Measurements from ENCODE around the gene KRT3.
"Not testable (repeated sequence)": the region's sequence is repeated elsewhere in the genome, so short reads cannot be mapped to it uniquely, and the experiment has no call there.

The KRT3 gene

DNA sequence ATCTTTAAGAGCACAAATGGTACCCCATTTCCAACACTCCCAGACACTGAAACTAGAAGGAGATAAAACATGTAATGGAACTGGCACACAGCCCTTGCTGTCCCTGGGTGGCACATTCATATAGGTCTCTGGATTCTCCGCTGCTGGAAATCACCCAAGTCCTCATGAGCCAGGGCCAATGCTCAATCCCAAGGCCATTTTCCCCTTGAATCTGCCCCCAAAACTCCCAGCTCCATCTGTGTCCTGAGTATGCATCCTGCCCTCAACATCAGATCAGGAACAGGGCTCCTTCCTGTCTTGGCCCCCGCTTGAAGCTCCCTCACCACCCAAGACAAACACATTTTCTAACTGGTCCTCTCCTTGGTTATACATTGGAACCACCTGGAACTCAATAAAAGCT, 43.4 kb downstream of the KRT3 start:
- no peak for ATAC-seq
- no peak for TF ChIP-seq TSHZ2 (CRISPR knock-in tag; IDR thresholded peaks at IDR 0.05)
- no peak for TF ChIP-seq ESRRG (CRISPR knock-in tag; IDR thresholded peaks at IDR 0.05)
- TF ChIP-seq, protein P1, sequence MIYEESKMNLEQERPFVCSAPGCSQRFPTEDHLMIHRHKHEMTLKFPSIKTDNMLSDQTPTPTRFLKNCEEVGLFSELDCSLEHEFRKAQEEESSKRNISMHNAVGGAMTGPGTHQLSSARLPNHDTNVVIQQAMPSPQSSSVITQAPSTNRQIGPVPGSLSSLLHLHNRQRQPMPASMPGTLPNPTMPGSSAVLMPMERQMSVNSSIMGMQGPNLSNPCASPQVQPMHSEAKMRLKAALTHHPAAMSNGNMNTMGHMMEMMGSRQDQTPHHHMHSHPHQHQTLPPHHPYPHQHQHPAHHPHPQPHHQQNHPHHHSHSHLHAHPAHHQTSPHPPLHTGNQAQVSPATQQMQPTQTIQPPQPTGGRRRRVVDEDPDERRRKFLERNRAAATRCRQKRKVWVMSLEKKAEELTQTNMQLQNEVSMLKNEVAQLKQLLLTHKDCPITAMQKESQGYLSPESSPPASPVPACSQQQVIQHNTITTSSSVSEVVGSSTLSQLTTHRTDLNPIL (CRISPR knock-in tag; IDR thresholded peaks at IDR 0.05; ENCODE audit: low read depth), result no peak
- TF ChIP-seq ZNF565 (CRISPR knock-in tag; conservative IDR thresholded peaks at IDR 0.05; ENCODE audit: low read depth), result no peak
- no peak for TF ChIP-seq ISL1 (CRISPR knock-in tag; IDR thresholded peaks at IDR 0.05)
- TF ChIP-seq ZNF8 (CRISPR knock-in tag; IDR thresholded peaks at IDR 0.05), result no peak
- TF ChIP-seq, protein P2, sequence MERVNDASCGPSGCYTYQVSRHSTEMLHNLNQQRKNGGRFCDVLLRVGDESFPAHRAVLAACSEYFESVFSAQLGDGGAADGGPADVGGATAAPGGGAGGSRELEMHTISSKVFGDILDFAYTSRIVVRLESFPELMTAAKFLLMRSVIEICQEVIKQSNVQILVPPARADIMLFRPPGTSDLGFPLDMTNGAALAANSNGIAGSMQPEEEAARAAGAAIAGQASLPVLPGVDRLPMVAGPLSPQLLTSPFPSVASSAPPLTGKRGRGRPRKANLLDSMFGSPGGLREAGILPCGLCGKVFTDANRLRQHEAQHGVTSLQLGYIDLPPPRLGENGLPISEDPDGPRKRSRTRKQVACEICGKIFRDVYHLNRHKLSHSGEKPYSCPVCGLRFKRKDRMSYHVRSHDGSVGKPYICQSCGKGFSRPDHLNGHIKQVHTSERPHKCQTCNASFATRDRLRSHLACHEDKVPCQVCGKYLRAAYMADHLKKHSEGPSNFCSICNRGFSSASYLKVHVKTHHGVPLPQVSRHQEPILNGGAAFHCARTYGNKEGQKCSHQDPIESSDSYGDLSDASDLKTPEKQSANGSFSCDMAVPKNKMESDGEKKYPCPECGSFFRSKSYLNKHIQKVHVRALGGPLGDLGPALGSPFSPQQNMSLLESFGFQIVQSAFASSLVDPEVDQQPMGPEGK (CRISPR knock-in tag; IDR thresholded peaks at IDR 0.05; ENCODE audit: borderline replicate concordance), result no peak
- TF ChIP-seq RARB (CRISPR knock-in tag; IDR thresholded peaks at IDR 0.05), result no peak
- TF ChIP-seq OSR1 (CRISPR knock-in tag; IDR thresholded peaks at IDR 0.05), result no peak
- TF ChIP-seq GLIS3 (CRISPR knock-in tag; IDR thresholded peaks at IDR 0.05), result no peak
- no peak for TF ChIP-seq CSRNP3 (CRISPR knock-in tag; IDR thresholded peaks at IDR 0.05)
- TF ChIP-seq PPARA (CRISPR knock-in tag; IDR thresholded peaks at IDR 0.05; ENCODE audit: borderline replicate concordance), result no peak

- no peak for ATAC-seq
- TF ChIP-seq ZFP3 (CRISPR knock-in tag; IDR thresholded peaks at IDR 0.05) (no peak), ESRRG (CRISPR knock-in tag; IDR thresholded peaks at IDR 0.05) (no peak), CSDC2 (CRISPR knock-in tag; IDR thresholded peaks at IDR 0.05) (no peak), TCF4 (CRISPR knock-in tag; IDR thresholded peaks at IDR 0.05; ENCODE audit: borderline replicate concordance) (no peak), ZNF565 (CRISPR knock-in tag; conservative IDR thresholded peaks at IDR 0.05; ENCODE audit: low read depth) (no peak), ZNF8 (CRISPR knock-in tag; IDR thresholded peaks at IDR 0.05) (no peak), BACH2 (CRISPR knock-in tag; IDR thresholded peaks at IDR 0.05; ENCODE audit: borderline replicate concordance) (no peak), ISL1 (CRISPR knock-in tag; IDR thresholded peaks at IDR 0.05) (no peak), PPARA (CRISPR knock-in tag; IDR thresholded peaks at IDR 0.05; ENCODE audit: borderline replicate concordance) (no peak), GLIS3 (CRISPR knock-in tag; IDR thresholded peaks at IDR 0.05) (no peak), TOX (CRISPR knock-in tag; IDR thresholded peaks at IDR 0.05; ENCODE audit: borderline replicate concordance) (no peak), ZFP30 (CRISPR knock-in tag; IDR thresholded peaks at IDR 0.05) (no peak), ARNTL (CRISPR knock-in tag; IDR thresholded peaks at IDR 0.05; ENCODE audit: borderline replicate concordance, low read depth) (no peak), ZNF70 (CRISPR knock-in tag; IDR thresholded peaks at IDR 0.05) (no peak)
- TF ChIP-seq, protein P1 (CRISPR knock-in tag; IDR thresholded peaks at IDR 0.05; ENCODE audit: low read depth), result no peak
Observed at GRCh38 chr12:52751795-52752194, 44.1 kb downstream of the KRT3 start.

DNA sequence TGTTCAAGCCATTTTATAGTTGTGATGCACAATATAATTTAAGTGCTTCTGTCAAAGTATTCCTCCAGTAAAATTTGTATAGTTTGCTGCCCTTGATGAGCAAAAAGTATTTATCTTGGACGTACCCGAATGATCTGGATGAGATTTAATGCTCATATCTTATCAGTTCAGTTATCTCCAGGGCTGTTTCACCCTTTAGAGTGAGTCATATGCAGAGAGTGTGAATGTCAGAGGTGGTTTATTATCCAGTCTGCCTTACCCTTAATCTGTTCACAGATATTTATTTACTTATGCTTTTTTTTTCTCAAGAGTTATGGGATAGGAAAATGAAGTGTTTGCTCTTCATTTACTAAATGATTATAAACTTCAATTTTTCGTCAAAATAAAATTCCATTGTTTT, 45.4 kb downstream of the KRT3 start:
- TF ChIP-seq ZNF8 (CRISPR knock-in tag; IDR thresholded peaks at IDR 0.05), result 0 out of 2 replicates have a peak, but pooled peaks have one; percentile 16
- not testable (repeated sequence) for ATAC-seq

DNA sequence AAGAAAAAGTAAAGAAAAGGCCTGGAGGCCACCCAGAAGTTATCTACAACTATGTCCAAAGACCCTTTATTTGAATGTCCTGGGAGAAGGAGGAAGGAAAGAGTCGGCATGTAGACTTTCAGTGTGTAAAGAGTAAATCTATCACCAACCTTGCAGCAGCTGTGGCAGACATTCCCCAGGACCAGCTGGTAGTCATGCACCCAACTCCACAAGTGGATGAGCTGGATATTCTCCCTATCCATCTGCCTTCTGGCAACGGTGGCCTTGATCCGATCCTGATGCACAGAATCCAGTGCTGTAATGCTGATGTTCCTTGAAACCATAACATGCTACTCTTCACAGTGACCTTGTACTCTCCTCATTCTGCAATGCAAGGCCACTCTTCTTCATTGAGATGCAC, 46.1 kb downstream of the KRT3 start:
- no peak for ATAC-seq
- TF ChIP-seq SNAI2 (CRISPR knock-in tag; IDR thresholded peaks at IDR 0.05) (no peak), ZFP3 (CRISPR knock-in tag; IDR thresholded peaks at IDR 0.05) (no peak), ESRRG (CRISPR knock-in tag; IDR thresholded peaks at IDR 0.05) (no peak), ISL1 (CRISPR knock-in tag; IDR thresholded peaks at IDR 0.05) (no peak), TCF4 (CRISPR knock-in tag; IDR thresholded peaks at IDR 0.05; ENCODE audit: borderline replicate concordance) (no peak), ZC3H10 (CRISPR knock-in tag; IDR thresholded peaks at IDR 0.05) (no peak), CSDC2 (CRISPR knock-in tag; IDR thresholded peaks at IDR 0.05) (no peak), ZNF8 (CRISPR knock-in tag; IDR thresholded peaks at IDR 0.05) (no peak), ARNTL (CRISPR knock-in tag; IDR thresholded peaks at IDR 0.05; ENCODE audit: borderline replicate concordance, low read depth) (no peak), BACH2 (CRISPR knock-in tag; IDR thresholded peaks at IDR 0.05; ENCODE audit: borderline replicate concordance) (no peak), ZNF565 (CRISPR knock-in tag; conservative IDR thresholded peaks at IDR 0.05; ENCODE audit: low read depth) (no peak), OSR1 (CRISPR knock-in tag; IDR thresholded peaks at IDR 0.05) (no peak), POU6F1 (CRISPR knock-in tag; IDR thresholded peaks at IDR 0.05; ENCODE audit: borderline replicate concordance, low read depth) (no peak), TOX (CRISPR knock-in tag; IDR thresholded peaks at IDR 0.05; ENCODE audit: borderline replicate concordance) (no peak), GLIS3 (CRISPR knock-in tag; IDR thresholded peaks at IDR 0.05) (no peak), ZNF70 (CRISPR knock-in tag; IDR thresholded peaks at IDR 0.05) (no peak)
- TF ChIP-seq, protein P1 (CRISPR knock-in tag; IDR thresholded peaks at IDR 0.05; ENCODE audit: low read depth), result no peak

Measured in SK-N-SH treated with all-trans-retinoic acid at 6 μM for 48 hours (cell line).